SK-N-SH treated with all-trans-retinoic acid at 6 μM for 48 hours (cell line): ENCODE measurements around the gene CPA4.

Source experiments
- OSR1 ChIP-seq: fragments of 250-450 bp; sonication (Bioruptor Pico); IDR thresholded peaks from 2 replicates; pipeline ENCODE4 v1.8.0; 2022; ENCODE audit warnings: moderate library complexity, mild to moderate bottlenecking, inconsistent platforms
- RARB ChIP-seq: fragments of 250-450 bp; sonication (Bioruptor Pico); IDR thresholded peaks from 2 replicates; pipeline ENCODE4 v1.8.0; 2021; ENCODE audit warnings: mild to moderate bottlenecking, moderate library complexity
- ZFP30 ChIP-seq: fragments of 450-650 bp; formaldehyde crosslinking; IDR thresholded peaks from 2 replicates; pipeline ENCODE4 v1.5.0; 2022; ENCODE audit warnings: mild to moderate bottlenecking, moderate library complexity
- ZNF70 ChIP-seq: fragments of 450-650 bp; formaldehyde crosslinking; IDR thresholded peaks from 2 replicates; pipeline ENCODE4 v1.5.0; 2020; ENCODE audit warnings: mild to moderate bottlenecking, moderate library complexity
- ZNF8 ChIP-seq: fragments of 450-650 bp; formaldehyde crosslinking; IDR thresholded peaks from 2 replicates; pipeline ENCODE4 v1.5.0; 2020; ENCODE audit warnings: mild to moderate bottlenecking, moderate library complexity
- TF ChIP-seq, protein P1 (sequence below): fragments of 250-450 bp; sonication (Bioruptor Pico); IDR thresholded peaks from 2 replicates; pipeline ENCODE4 v1.8.0; 2020; ENCODE audit warnings: mild to moderate bottlenecking, moderate library complexity, borderline replicate concordance
- TF ChIP-seq, protein P2 (sequence below): fragments of 250-450 bp; sonication (Bioruptor Pico); IDR thresholded peaks from 2 replicates; pipeline ENCODE4 v1.5.0; 2020; ENCODE audit warnings: mild to moderate bottlenecking, moderate library complexity

DNA sequence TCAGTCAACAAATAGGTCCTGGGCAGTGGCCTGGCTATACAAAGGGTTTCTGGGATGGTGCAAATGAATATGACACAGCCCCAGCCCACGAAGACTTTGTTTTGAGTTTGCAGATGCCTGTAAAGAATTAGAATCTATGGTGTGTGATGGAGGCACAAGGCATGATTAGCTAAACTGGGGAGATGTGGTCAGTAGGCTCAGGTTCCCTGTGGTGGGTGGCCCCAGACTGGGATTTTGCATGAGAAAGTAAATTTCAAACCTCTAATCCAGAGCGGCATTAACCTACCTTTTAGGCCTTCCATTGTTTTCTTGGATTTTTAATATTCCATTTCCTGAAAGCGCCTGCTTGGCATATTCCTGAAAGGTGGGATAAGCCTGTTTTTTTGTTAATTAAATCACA is 45.3 kb downstream of the CPA4 start:
- TF ChIP-seq ZFP30 (CRISPR knock-in tag) (no peak), RARB (no peak), OSR1 (CRISPR knock-in tag) (no peak), ZNF8 (CRISPR knock-in tag) (no peak), ZNF70 (no peak)
- TF ChIP-seq, protein P1, sequence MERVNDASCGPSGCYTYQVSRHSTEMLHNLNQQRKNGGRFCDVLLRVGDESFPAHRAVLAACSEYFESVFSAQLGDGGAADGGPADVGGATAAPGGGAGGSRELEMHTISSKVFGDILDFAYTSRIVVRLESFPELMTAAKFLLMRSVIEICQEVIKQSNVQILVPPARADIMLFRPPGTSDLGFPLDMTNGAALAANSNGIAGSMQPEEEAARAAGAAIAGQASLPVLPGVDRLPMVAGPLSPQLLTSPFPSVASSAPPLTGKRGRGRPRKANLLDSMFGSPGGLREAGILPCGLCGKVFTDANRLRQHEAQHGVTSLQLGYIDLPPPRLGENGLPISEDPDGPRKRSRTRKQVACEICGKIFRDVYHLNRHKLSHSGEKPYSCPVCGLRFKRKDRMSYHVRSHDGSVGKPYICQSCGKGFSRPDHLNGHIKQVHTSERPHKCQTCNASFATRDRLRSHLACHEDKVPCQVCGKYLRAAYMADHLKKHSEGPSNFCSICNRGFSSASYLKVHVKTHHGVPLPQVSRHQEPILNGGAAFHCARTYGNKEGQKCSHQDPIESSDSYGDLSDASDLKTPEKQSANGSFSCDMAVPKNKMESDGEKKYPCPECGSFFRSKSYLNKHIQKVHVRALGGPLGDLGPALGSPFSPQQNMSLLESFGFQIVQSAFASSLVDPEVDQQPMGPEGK = no peak
- TF ChIP-seq, protein P2, sequence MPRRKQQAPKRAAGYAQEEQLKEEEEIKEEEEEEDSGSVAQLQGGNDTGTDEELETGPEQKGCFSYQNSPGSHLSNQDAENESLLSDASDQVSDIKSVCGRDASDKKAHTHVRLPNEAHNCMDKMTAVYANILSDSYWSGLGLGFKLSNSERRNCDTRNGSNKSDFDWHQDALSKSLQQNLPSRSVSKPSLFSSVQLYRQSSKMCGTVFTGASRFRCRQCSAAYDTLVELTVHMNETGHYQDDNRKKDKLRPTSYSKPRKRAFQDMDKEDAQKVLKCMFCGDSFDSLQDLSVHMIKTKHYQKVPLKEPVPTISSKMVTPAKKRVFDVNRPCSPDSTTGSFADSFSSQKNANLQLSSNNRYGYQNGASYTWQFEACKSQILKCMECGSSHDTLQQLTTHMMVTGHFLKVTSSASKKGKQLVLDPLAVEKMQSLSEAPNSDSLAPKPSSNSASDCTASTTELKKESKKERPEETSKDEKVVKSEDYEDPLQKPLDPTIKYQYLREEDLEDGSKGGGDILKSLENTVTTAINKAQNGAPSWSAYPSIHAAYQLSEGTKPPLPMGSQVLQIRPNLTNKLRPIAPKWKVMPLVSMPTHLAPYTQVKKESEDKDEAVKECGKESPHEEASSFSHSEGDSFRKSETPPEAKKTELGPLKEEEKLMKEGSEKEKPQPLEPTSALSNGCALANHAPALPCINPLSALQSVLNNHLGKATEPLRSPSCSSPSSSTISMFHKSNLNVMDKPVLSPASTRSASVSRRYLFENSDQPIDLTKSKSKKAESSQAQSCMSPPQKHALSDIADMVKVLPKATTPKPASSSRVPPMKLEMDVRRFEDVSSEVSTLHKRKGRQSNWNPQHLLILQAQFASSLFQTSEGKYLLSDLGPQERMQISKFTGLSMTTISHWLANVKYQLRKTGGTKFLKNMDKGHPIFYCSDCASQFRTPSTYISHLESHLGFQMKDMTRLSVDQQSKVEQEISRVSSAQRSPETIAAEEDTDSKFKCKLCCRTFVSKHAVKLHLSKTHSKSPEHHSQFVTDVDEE = no peak
